GM23338 (cell line): ENCODE measurements around the gene TAGLN. TPM values are rescaled to one million over a fixed set of nuclear protein-coding genes. Genes with fewer than 3 reads are reported as not detected.

ENCODE experiments used
- ATAC-seq: fragments of 200-7000 bp; cut with Tn5 transposase; 3 replicates; pipeline ENCODE4 v1.9.1; 2020
- DNase-seq: peaks from one replicate; pipeline ENCODE4 v3.0.0-alpha.2; 2015; ENCODE audit warnings: low spot score
- H2AFZ ChIP-seq: fragments of 200-600 bp; sonication (generic); 2 replicates; pipeline ENCODE4 v1.8.0; 2016; ENCODE audit warnings: antibody characterized with exemption, mild to moderate bottlenecking, moderate library complexity
- H3F3A ChIP-seq: fragments of 200-600 bp; sonication (generic); replicated peaks from 2 replicates; pipeline ENCODE4 v1.8.0; 2017; ENCODE audit warnings: antibody characterized with exemption, mixed run types, low read depth
- H3K27ac ChIP-seq: fragments of 200-600 bp; sonication (generic); 2 replicates; pipeline ENCODE4 v1.6.1; 2016; ENCODE audit warnings: low read depth
- H3K27me3 ChIP-seq: fragments of 200-600 bp; sonication (generic); 2 replicates; pipeline ENCODE4 v1.8.0; 2016; ENCODE audit warnings: mild to moderate bottlenecking, mixed run types, moderate library complexity; ENCODE audit not compliant: insufficient read depth
- H3K36me3 ChIP-seq: fragments of 200-600 bp; sonication (generic); 2 replicates; pipeline ENCODE4 v1.8.0; 2016; ENCODE audit warnings: mild to moderate bottlenecking; ENCODE audit not compliant: insufficient read depth
- H3K4me1 ChIP-seq: fragments of 200-600 bp; sonication (generic); 2 replicates; pipeline ENCODE4 v1.8.0; 2016; ENCODE audit warnings: mild to moderate bottlenecking, moderate library complexity; ENCODE audit not compliant: insufficient read depth
- H3K4me2 ChIP-seq: fragments of 200-600 bp; sonication (generic); 2 replicates; pipeline ENCODE4 v1.7.1; 2017; ENCODE audit warnings: mixed run types
- H3K4me3 ChIP-seq: fragments of 200-600 bp; sonication (generic); 2 replicates; pipeline ENCODE4 v1.6.1; 2016; ENCODE audit warnings: mixed run types
- H3K79me2 ChIP-seq: fragments of 200-600 bp; sonication (generic); replicated peaks from 2 replicates; pipeline ENCODE4 v1.8.0; 2017; ENCODE audit warnings: mild to moderate bottlenecking; ENCODE audit not compliant: insufficient read depth
- H3K9me2 ChIP-seq: fragments of 200-600 bp; sonication (generic); 2 replicates; pipeline ENCODE4 v1.8.0; 2017; ENCODE audit not compliant: insufficient read depth
- H4K20me1 ChIP-seq: fragments of 200-600 bp; sonication (generic); replicated peaks from 2 replicates; pipeline ENCODE4 v1.8.0; 2017; ENCODE audit warnings: mild to moderate bottlenecking; ENCODE audit not compliant: insufficient read depth
- H3K27ac Mint-ChIP-seq: 2 replicates; pipeline ENCODE4 v1.8.0; 2020; ENCODE audit warnings: inconsistent platforms, mild to moderate bottlenecking, moderate library complexity, mixed read lengths
- H3K27me3 Mint-ChIP-seq: 3 replicates; pipeline ENCODE4 v1.8.0; 2022; ENCODE audit warnings: low read depth, mild to moderate bottlenecking, moderate library complexity, mixed read lengths, inconsistent platforms; ENCODE audit not compliant: insufficient read depth, poor library complexity
- H3K36me3 Mint-ChIP-seq: 3 replicates; pipeline ENCODE4 v1.8.0; 2021; ENCODE audit warnings: low read depth, mild to moderate bottlenecking, inconsistent platforms, moderate library complexity, mixed read lengths
- H3K4me1 Mint-ChIP-seq: 3 replicates; pipeline ENCODE4 v1.8.0; 2020; ENCODE audit warnings: mild to moderate bottlenecking, inconsistent platforms, mixed read lengths
- H3K4me3 Mint-ChIP-seq: 3 replicates; pipeline ENCODE4 v1.8.0; 2021; ENCODE audit warnings: moderate library complexity, mild to moderate bottlenecking, inconsistent platforms, mixed read lengths
- H3K9me3 Mint-ChIP-seq: 3 replicates; pipeline ENCODE4 v1.8.0; 2020; ENCODE audit warnings: moderate library complexity, mild to moderate bottlenecking, inconsistent platforms, mixed read lengths
- CTCF ChIP-seq, 2 experiments: fragments of 200-600 bp in 1 of 2; sonication (generic) in 1 of 2; conservative IDR thresholded peaks; 2 replicates each; pipeline versions ENCODE4 v1.5.1 to v1.6.1; 2016 to 2017; ENCODE audit warnings: antibody characterized with exemption in 2 of 2, low read depth in 2 of 2, mild to moderate bottlenecking in 2 of 2, moderate library complexity in 1 of 2
- ETS1 ChIP-seq: IDR thresholded peaks from 2 replicates; pipeline ENCODE4 v1.6.1; 2016; ENCODE audit warnings: antibody characterized with exemption
- EZH2 ChIP-seq: fragments of 200-600 bp; sonication (generic); IDR thresholded peaks from one replicate; pipeline ENCODE4 v1.8.0; 2017; ENCODE audit warnings: antibody characterized with exemption, mild to moderate bottlenecking, low read depth; ENCODE audit not compliant: unreplicated experiment
- EZH2phosphoT487 ChIP-seq: fragments of 200-600 bp; sonication (generic); IDR thresholded peaks from one replicate; pipeline ENCODE4 v1.8.1; 2018; ENCODE audit warnings: antibody characterized with exemption; ENCODE audit not compliant: unreplicated experiment
- JUNB ChIP-seq: IDR thresholded peaks from one replicate; pipeline ENCODE4 v1.6.1; 2016; ENCODE audit warnings: antibody characterized with exemption; ENCODE audit not compliant: unreplicated experiment
- NANOG ChIP-seq: IDR thresholded peaks from 2 replicates; pipeline ENCODE4 v1.6.1; 2016; ENCODE audit warnings: antibody characterized with exemption, borderline replicate concordance
- REST ChIP-seq: IDR thresholded peaks from one replicate; pipeline ENCODE4 v1.6.1; 2018; ENCODE audit warnings: antibody characterized with exemption; ENCODE audit not compliant: unreplicated experiment
- STAT1 ChIP-seq: IDR thresholded peaks from one replicate; pipeline ENCODE4 v1.6.1; 2016; ENCODE audit warnings: antibody characterized with exemption; ENCODE audit not compliant: unreplicated experiment
- polyA plus RNA-seq: library from polyadenylated mRNA; unstranded; fragments of >200 nt; fragmentation: Nextera tagmentation; extraction: Ambion mirVana; gene quantifications from 2 replicates; pipeline ENCODE4 v1.2.1, GENCODE V29; 2016
- total RNA-seq: library from RNA; depleted of rRNA; stranded (reverse); fragments of >200 nt; shearing (Covaris generic); gene quantifications from 2 replicates; pipeline ENCODE4 v1.2.3, GENCODE V29; 2014

Gene TAGLN
- total and polyA plus RNA-seq, 2 experiments from 2014 or later: 86.8 to 130 TPM

GRCh38 chr11:117201658-117202305, 2.6 kb downstream of the TAGLN start:
- ATAC-seq: no peak
- Histone ChIP-seq H3F3A (peaks cover 16% of the 10 kb centered on the region), H3K36me3 (no peaks in the 10 kb centered on the region), H3K4me1 (peaks cover 31% of the 10 kb centered on the region), H3K9me2 (no peaks in the 10 kb centered on the region), H3K79me2 (peaks cover 23% of the 10 kb centered on the region), H3K27ac (no peak overlapping the region), H4K20me1 (no peaks in the 10 kb centered on the region), H2AFZ (no peak overlapping the region), H3K4me2 (peak overlapping the region; percentile 85), H3K4me3 (peak overlapping the region; percentile 68; the same call in 1 of the 2 replicates), H3K27me3 (no peaks in the 10 kb centered on the region)
- peaks cover 35% of the 10 kb centered on the region for H3K36me3 Mint-ChIP-seq
- no peak for DNase-seq
- H3K9me3 Mint-ChIP-seq: no peaks in the 10 kb centered on the region; the same call in 2 of the 3 replicates
- H3K4me1 Mint-ChIP-seq: peaks cover 41% of the 10 kb centered on the region
- no peak overlapping the region; the same call in 2 of the 3 replicates for H3K4me3 Mint-ChIP-seq
- H3K27ac Mint-ChIP-seq: no peak overlapping the region
- H3K27me3 Mint-ChIP-seq: peaks cover 26% of the 10 kb centered on the region
- TF ChIP-seq NANOG: no peak
- no peak for TF ChIP-seq STAT1
- no peak for TF ChIP-seq EZH2phosphoT487
- TF ChIP-seq JUNB: no peak
- TF ChIP-seq EZH2: no peak
- TF ChIP-seq CTCF (conservative IDR thresholded peaks at IDR 0.05; ENCODE audit: low read depth in 2 of 2): no peak

- H3K36me3 ChIP-seq: no peaks in the 10 kb centered on the region
- H3K4me3 ChIP-seq: no peak overlapping the region
- H3K4me2 ChIP-seq: no peak overlapping the region
- H3K27ac ChIP-seq: no peak overlapping the region
- Mint-ChIP-seq H3K4me3 (no peak overlapping the region), H3K9me3 (no peaks in the 10 kb centered on the region; the same call in 2 of the 3 replicates), H3K36me3 (peaks cover 34% of the 10 kb centered on the region), H3K27ac (no peak overlapping the region), H3K4me1 (peaks cover 38% of the 10 kb centered on the region), H3K27me3 (peaks cover 26% of the 10 kb centered on the region)
- no peak for ATAC-seq
- peaks cover 15% of the 10 kb centered on the region for H3F3A ChIP-seq
- peaks cover 30% of the 10 kb centered on the region for H3K4me1 ChIP-seq
- H3K9me2 ChIP-seq: no peaks in the 10 kb centered on the region
- no peak overlapping the region for H2AFZ ChIP-seq
- no peaks in the 10 kb centered on the region for H4K20me1 ChIP-seq
- no peaks in the 10 kb centered on the region for H3K27me3 ChIP-seq
- peaks cover 23% of the 10 kb centered on the region for H3K79me2 ChIP-seq
- DNase-seq: no peak
- no peak for TF ChIP-seq JUNB
- no peak for TF ChIP-seq STAT1
- TF ChIP-seq NANOG: no peak
- no peak for TF ChIP-seq REST
- TF ChIP-seq EZH2: no peak
- TF ChIP-seq EZH2phosphoT487: no peak
- no peak for TF ChIP-seq ETS1
Measured at GRCh38 chr11:117202386-117203068, 3.4 kb downstream of the TAGLN start.
